ENCODE results near the gene SSBP4. TPM values are rescaled to one million over a fixed set of nuclear protein-coding genes. Genes with fewer than 3 reads are reported as not detected.
A peak's percentile ranks its signal among the peaks of the same experiment; 100 is the strongest.

The SSBP4 gene
- total RNA-seq, 1 donor from 2014 or later: 71.8 TPM

DNA sequence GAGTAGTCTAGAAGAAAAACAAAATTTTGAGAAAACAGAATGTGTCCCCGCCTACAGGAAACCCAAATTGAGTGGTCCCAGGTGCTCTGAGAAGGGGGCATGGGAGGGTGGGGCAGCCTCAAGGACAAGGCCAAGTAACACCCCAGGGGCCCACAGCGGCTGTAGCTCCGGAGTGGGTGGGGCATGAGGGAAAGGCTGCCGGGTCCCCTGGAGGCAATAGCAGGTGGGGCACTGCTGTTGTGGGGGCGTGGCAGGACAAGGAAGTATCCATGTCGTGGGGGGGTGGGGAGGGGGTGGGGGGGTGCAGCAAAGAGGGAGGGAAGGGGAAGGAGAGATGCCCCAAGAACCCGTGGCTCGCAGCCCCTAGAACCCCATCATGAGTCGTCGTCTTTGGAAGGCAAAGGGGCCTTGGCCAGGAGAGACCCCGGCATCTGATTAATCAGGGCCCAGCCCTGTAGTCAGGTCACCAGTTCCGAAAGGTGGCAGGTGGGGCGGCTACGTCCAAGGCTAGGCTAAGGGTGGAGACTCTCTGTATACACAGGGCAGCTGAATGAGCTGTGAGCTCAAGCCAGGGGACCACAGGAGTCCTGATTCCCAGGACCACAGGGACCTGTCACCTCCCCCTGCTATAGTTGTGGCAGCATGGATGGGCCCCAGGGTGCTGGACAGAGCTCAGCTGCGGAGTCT, 26.2 kb downstream of the SSBP4 start:
- Mint-ChIP-seq H3K9me3 (peaks cover 3% of the 10 kb centered on the region), H3K27me3 (ENCODE audit: low read depth) (no peaks in the 10 kb centered on the region), H3K27ac (ENCODE audit: unreplicated experiment) (no peak overlapping the region), H3K4me3 (no peak overlapping the region), H3K36me3 (ENCODE audit: low read depth) (peaks cover 6% of the 10 kb centered on the region), H3K4me1 (peaks cover 34% of the 10 kb centered on the region)
- TF ChIP-seq, protein P1, sequence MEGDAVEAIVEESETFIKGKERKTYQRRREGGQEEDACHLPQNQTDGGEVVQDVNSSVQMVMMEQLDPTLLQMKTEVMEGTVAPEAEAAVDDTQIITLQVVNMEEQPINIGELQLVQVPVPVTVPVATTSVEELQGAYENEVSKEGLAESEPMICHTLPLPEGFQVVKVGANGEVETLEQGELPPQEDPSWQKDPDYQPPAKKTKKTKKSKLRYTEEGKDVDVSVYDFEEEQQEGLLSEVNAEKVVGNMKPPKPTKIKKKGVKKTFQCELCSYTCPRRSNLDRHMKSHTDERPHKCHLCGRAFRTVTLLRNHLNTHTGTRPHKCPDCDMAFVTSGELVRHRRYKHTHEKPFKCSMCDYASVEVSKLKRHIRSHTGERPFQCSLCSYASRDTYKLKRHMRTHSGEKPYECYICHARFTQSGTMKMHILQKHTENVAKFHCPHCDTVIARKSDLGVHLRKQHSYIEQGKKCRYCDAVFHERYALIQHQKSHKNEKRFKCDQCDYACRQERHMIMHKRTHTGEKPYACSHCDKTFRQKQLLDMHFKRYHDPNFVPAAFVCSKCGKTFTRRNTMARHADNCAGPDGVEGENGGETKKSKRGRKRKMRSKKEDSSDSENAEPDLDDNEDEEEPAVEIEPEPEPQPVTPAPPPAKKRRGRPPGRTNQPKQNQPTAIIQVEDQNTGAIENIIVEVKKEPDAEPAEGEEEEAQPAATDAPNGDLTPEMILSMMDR (conservative IDR thresholded peaks at IDR 0.05): no peak
- DNase-seq (ENCODE audit: low read depth, low spot score): no peak

DNA sequence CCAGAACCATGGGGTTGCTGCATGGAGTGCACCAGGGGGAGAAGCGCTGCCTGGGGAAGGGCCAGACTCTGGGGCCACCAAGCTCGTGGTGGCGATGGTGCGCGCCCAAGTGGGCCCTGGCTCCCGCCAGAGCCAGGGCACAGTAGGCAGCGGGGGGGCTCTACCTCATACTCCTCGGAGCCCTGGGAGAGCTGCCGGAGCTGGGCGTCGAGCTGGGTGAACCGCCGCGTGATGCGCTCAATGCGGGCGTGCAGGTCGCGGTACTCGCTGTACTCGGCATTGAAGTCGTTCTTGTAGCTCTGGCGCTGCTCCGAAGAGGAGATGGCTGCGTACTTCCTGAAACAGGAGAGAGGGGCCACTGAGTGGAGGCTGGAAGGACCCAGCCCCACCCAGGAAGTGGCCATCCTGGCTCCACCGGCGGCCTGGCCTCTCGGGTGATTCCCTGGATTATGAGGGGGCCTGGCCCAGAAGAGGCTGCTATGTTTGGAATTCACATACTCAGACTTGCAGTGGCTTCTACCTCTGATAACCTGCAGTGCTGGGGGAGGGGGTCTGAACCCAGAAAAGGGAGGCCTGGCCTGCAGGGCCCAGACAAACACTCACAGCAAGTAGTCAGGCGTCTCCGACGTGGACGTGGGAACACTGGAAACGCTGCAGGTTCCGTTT, 27.1 kb downstream of the SSBP4 start:
- Mint-ChIP-seq H3K27ac (ENCODE audit: unreplicated experiment) (no peak overlapping the region), H3K27me3 (ENCODE audit: low read depth) (no peaks in the 10 kb centered on the region), H3K4me1 (peaks cover 35% of the 10 kb centered on the region), H3K9me3 (peaks cover 3% of the 10 kb centered on the region), H3K36me3 (ENCODE audit: low read depth) (peaks cover 6% of the 10 kb centered on the region), H3K4me3 (no peak overlapping the region)
- no peak for DNase-seq (ENCODE audit: low read depth, low spot score)
- TF ChIP-seq, protein P1 (conservative IDR thresholded peaks at IDR 0.05): no peak

DNA sequence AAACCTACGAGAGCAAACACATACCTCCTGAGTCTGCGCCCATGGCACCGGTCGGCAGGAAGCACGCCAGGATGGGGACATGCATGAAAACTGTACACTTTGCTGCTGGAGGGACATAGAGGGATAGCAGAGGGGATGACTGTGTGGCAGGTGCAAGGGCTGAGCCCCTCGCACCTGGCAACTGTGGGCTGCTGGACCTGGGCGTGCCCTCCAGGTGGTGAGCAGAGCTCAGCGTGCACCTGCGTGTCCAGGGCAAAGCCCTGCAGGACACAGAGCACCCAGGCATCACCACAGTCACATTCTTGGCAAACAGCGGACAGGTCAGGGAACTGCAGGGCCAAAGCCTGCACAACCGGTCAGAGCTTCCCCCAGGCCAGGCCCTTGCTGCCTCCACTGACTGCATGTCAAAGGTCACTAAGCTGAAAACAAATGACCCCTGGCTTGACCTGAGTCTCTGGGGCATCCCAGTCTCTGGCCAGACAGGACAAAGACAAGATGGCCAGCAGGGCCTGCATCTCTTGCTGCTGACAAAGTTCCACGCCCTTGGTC, 27.7 kb downstream of the SSBP4 start:
- H3K27ac Mint-ChIP-seq (ENCODE audit: unreplicated experiment): peak overlapping the region; percentile 91
- no peaks in the 10 kb centered on the region for H3K27me3 Mint-ChIP-seq (ENCODE audit: low read depth)
- TF ChIP-seq, protein P1 (conservative IDR thresholded peaks at IDR 0.05): no peak
- DNase-seq (ENCODE audit: low read depth, low spot score): no peak
- H3K4me1 Mint-ChIP-seq: peaks cover 35% of the 10 kb centered on the region
- H3K9me3 Mint-ChIP-seq: peaks cover 3% of the 10 kb centered on the region
- peak overlapping the region; percentile 49 for H3K4me3 Mint-ChIP-seq
- peaks cover 6% of the 10 kb centered on the region for H3K36me3 Mint-ChIP-seq (ENCODE audit: low read depth)

DNA sequence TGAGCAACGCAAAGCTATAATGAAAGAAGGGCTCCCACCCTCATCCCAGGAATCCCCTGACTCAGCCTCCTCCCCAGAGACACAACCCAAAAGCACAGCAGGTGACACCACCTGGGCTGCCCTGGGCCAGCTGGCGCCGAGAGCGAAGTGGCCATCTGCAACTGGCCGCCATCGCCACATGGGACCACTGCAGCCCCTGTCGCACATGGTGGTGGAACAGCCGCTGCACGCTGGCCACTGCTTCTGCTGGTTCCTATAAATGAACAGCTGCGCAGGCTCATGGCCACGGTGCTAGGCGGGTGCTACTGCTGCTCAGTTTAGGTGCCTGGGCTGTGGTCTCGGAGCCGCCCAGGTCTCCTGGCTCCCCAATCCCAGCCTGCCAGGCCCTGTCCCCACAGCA, 30.4 kb downstream of the SSBP4 start:
- Mint-ChIP-seq H3K27me3 (ENCODE audit: low read depth) (no peaks in the 10 kb centered on the region), H3K27ac (ENCODE audit: unreplicated experiment) (no peak overlapping the region), H3K4me1 (peaks cover 29% of the 10 kb centered on the region), H3K4me3 (no peak overlapping the region), H3K9me3 (no peaks in the 10 kb centered on the region), H3K36me3 (ENCODE audit: low read depth) (peaks cover 4% of the 10 kb centered on the region)
- no peak for DNase-seq (ENCODE audit: low read depth, low spot score)
- TF ChIP-seq, protein P1 (conservative IDR thresholded peaks at IDR 0.05): no peak

DNA sequence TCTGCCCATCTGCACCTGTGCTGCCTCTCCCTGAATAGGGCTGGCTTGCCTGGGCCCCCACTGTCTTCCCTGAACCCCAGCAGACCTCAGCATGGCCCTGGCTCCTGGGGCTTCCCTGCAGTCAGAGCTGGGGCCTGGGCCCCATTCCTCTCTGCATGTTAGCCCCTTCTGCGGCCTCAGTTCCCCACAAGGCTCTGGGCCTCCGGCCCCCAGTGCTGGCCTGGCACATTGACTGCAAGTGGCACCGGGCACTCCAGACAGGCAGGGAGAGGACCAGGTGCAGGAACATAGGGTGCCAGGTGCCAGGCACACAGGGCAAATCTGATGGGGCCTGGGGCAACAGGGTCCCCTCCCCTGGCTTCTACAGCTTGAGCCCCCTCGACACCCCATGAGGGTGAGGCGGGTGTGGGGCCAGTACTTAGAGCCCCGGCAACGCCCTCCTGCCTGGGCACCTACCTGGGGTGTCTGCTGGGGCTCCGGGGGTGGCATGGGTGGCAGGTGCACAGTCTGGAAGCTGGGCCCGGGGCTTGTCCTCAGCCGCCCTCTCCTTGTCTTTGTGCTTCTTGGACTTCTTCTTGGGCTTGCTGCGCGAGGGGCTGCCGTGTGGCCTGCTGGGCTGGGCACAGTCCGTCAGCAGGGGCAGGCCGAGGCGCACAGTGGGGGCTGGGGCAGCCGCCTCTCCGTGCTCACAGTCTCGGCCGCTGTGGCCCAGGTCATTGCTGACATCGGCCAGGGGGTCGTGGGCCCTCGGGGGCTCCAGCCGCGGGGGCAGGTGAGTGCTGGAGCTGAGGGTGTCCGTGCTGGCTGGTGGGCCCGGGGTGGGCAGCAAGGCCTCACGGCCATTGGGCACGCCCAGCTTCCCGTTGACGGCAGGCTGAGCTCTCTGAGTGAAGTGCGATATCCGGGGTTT, 31.1 kb downstream of the SSBP4 start:
- peaks cover 29% of the 10 kb centered on the region for H3K4me1 Mint-ChIP-seq
- H3K9me3 Mint-ChIP-seq: no peaks in the 10 kb centered on the region
- H3K27ac Mint-ChIP-seq (ENCODE audit: unreplicated experiment): peak overlapping the region; percentile 79
- TF ChIP-seq, protein P1 (conservative IDR thresholded peaks at IDR 0.05): no peak
- H3K27me3 Mint-ChIP-seq (ENCODE audit: low read depth): no peaks in the 10 kb centered on the region
- peaks cover 4% of the 10 kb centered on the region for H3K36me3 Mint-ChIP-seq (ENCODE audit: low read depth)
- no peak overlapping the region for H3K4me3 Mint-ChIP-seq
- DNase-seq (ENCODE audit: low read depth, low spot score): no peak
